ENCODE results near the gene CNTLN.
A peak's percentile ranks its signal among the peaks of the same experiment; 100 is the strongest.
"Not testable (repeated sequence)": the region's sequence is repeated elsewhere in the genome, so short reads cannot be mapped to it uniquely, and the experiment has no call there.

Gene CNTLN

GRCh38 chr9:17387565-17387964, 252.7 kb downstream of the CNTLN start:
- DNase-seq (ENCODE audit: low read depth) = no peak
- Histone ChIP-seq H3K4me3 (ENCODE audit: low read length) (no peak overlapping the region), H3K27me3 (replicated peaks; ENCODE audit: control insufficient read depth, insufficient read depth, low read length) (no peaks in the 10 kb centered on the region)

GRCh38 chr9:17389026-17389425, 254.2 kb downstream of the CNTLN start:
- H3K4me1 ChIP-seq (ENCODE audit: control insufficient read depth, insufficient read depth, low read length) = no peaks in the 10 kb centered on the region
- H3K36me3 ChIP-seq (ENCODE audit: control insufficient read depth, insufficient read depth, low read length, severe bottlenecking) = no peaks in the 10 kb centered on the region
- no peaks in the 10 kb centered on the region for H3K9me3 ChIP-seq (ENCODE audit: control insufficient read depth, low read length)
- no peak overlapping the region for H3K4me3 ChIP-seq (ENCODE audit: low read length)
- H3K9ac ChIP-seq (ENCODE audit: low read length) = no peak overlapping the region
- no peaks in the 10 kb centered on the region for H3K27me3 ChIP-seq (replicated peaks; ENCODE audit: control insufficient read depth, insufficient read depth, low read length)
- no peak for DNase-seq (ENCODE audit: low read depth)

More at GRCh38 chr9:17387565-17387964, 252.7 kb downstream of the CNTLN start:
- H3K9ac ChIP-seq (ENCODE audit: low read length) = no peak overlapping the region
- no peaks in the 10 kb centered on the region for H3K36me3 ChIP-seq (ENCODE audit: control insufficient read depth, insufficient read depth, low read length, severe bottlenecking)
- no peaks in the 10 kb centered on the region for H3K4me1 ChIP-seq (ENCODE audit: control insufficient read depth, insufficient read depth, low read length)
- H3K9me3 ChIP-seq (ENCODE audit: control insufficient read depth, low read length) = no peaks in the 10 kb centered on the region

- no peak overlapping the region for H3K4me3 ChIP-seq (ENCODE audit: low read length)
- H3K36me3 ChIP-seq (ENCODE audit: control insufficient read depth, insufficient read depth, low read length, severe bottlenecking) = no peaks in the 10 kb centered on the region
Measured at GRCh38 chr9:17394881-17395510, 260.2 kb downstream of the CNTLN start.

GRCh38 chr9:17397166-17397728, 262.4 kb downstream of the CNTLN start:
- not testable (repeated sequence) for H3K36me3 ChIP-seq (ENCODE audit: control insufficient read depth, insufficient read depth, low read length, severe bottlenecking); H3K9ac ChIP-seq (ENCODE audit: low read length); H3K4me1 ChIP-seq (ENCODE audit: control insufficient read depth, insufficient read depth, low read length); H3K4me3 ChIP-seq (ENCODE audit: low read length); H3K27me3 ChIP-seq (replicated peaks; ENCODE audit: control insufficient read depth, insufficient read depth, low read length); DNase-seq (ENCODE audit: low read depth); H3K9me3 ChIP-seq (ENCODE audit: control insufficient read depth, low read length)

More at GRCh38 chr9:17394881-17395510, 260.2 kb downstream of the CNTLN start:
- Histone ChIP-seq H3K9me3 (ENCODE audit: control insufficient read depth, low read length) (no peaks in the 10 kb centered on the region), H3K9ac (ENCODE audit: low read length) (no peak overlapping the region), H3K27me3 (replicated peaks; ENCODE audit: control insufficient read depth, insufficient read depth, low read length) (no peaks in the 10 kb centered on the region), H3K4me1 (ENCODE audit: control insufficient read depth, insufficient read depth, low read length) (no peaks in the 10 kb centered on the region)
- no peak for DNase-seq (ENCODE audit: low read depth)

GRCh38 chr9:17398350-17398749, 263.5 kb downstream of the CNTLN start:
- H3K4me3 ChIP-seq (ENCODE audit: low read length) = no peak overlapping the region
- no peaks in the 10 kb centered on the region for H3K9me3 ChIP-seq (ENCODE audit: control insufficient read depth, low read length)
- no peak for DNase-seq (ENCODE audit: low read depth)
- no peak overlapping the region for H3K9ac ChIP-seq (ENCODE audit: low read length)
- H3K27me3 ChIP-seq (replicated peaks; ENCODE audit: control insufficient read depth, insufficient read depth, low read length) = no peaks in the 10 kb centered on the region
- no peaks in the 10 kb centered on the region for H3K4me1 ChIP-seq (ENCODE audit: control insufficient read depth, insufficient read depth, low read length)
- H3K36me3 ChIP-seq (ENCODE audit: control insufficient read depth, insufficient read depth, low read length, severe bottlenecking) = no peaks in the 10 kb centered on the region

- Histone ChIP-seq H3K4me3 (ENCODE audit: low read length) (no peak overlapping the region), H3K27me3 (replicated peaks; ENCODE audit: control insufficient read depth, insufficient read depth, low read length) (no peaks in the 10 kb centered on the region), H3K36me3 (ENCODE audit: control insufficient read depth, insufficient read depth, low read length, severe bottlenecking) (no peaks in the 10 kb centered on the region), H3K4me1 (ENCODE audit: control insufficient read depth, insufficient read depth, low read length) (no peaks in the 10 kb centered on the region), H3K9ac (ENCODE audit: low read length) (no peak overlapping the region), H3K9me3 (ENCODE audit: control insufficient read depth, low read length) (no peaks in the 10 kb centered on the region)
- no peak for DNase-seq (ENCODE audit: low read depth)
Measured at GRCh38 chr9:17401858-17402257, 267.0 kb downstream of the CNTLN start.

- peak; percentile 22 for DNase-seq (ENCODE audit: low read depth)
- no peaks in the 10 kb centered on the region for H3K36me3 ChIP-seq (ENCODE audit: control insufficient read depth, insufficient read depth, low read length, severe bottlenecking)
Measured at GRCh38 chr9:17402309-17402708, 267.5 kb downstream of the CNTLN start.

GRCh38 chr9:17403539-17403938, 268.7 kb downstream of the CNTLN start:
- Histone ChIP-seq H3K36me3 (ENCODE audit: control insufficient read depth, insufficient read depth, low read length, severe bottlenecking) (no peaks in the 10 kb centered on the region), H3K4me3 (ENCODE audit: low read length) (no peak overlapping the region), H3K4me1 (ENCODE audit: control insufficient read depth, insufficient read depth, low read length) (no peaks in the 10 kb centered on the region), H3K9ac (ENCODE audit: low read length) (no peak overlapping the region), H3K9me3 (ENCODE audit: control insufficient read depth, low read length) (no peaks in the 10 kb centered on the region), H3K27me3 (replicated peaks; ENCODE audit: control insufficient read depth, insufficient read depth, low read length) (no peaks in the 10 kb centered on the region)
- DNase-seq (ENCODE audit: low read depth) = no peak

More at GRCh38 chr9:17402309-17402708, 267.5 kb downstream of the CNTLN start:
- no peaks in the 10 kb centered on the region for H3K4me1 ChIP-seq (ENCODE audit: control insufficient read depth, insufficient read depth, low read length)
- H3K9me3 ChIP-seq (ENCODE audit: control insufficient read depth, low read length) = no peaks in the 10 kb centered on the region
- no peak overlapping the region for H3K9ac ChIP-seq (ENCODE audit: low read length)
- no peak overlapping the region for H3K4me3 ChIP-seq (ENCODE audit: low read length)
- no peaks in the 10 kb centered on the region for H3K27me3 ChIP-seq (replicated peaks; ENCODE audit: control insufficient read depth, insufficient read depth, low read length)

GRCh38 chr9:17414986-17415385, 280.1 kb downstream of the CNTLN start:
- Histone ChIP-seq H3K9me3 (ENCODE audit: control insufficient read depth, low read length) (no peaks in the 10 kb centered on the region), H3K36me3 (ENCODE audit: control insufficient read depth, insufficient read depth, low read length, severe bottlenecking) (peaks cover 4% of the 10 kb centered on the region), H3K4me1 (ENCODE audit: control insufficient read depth, insufficient read depth, low read length) (no peaks in the 10 kb centered on the region), H3K9ac (ENCODE audit: low read length) (no peak overlapping the region), H3K27me3 (replicated peaks; ENCODE audit: control insufficient read depth, insufficient read depth, low read length) (no peaks in the 10 kb centered on the region), H3K4me3 (ENCODE audit: low read length) (no peak overlapping the region)
- no peak for DNase-seq (ENCODE audit: low read depth)

GRCh38 chr9:17422994-17423680, 288.3 kb downstream of the CNTLN start:
- Histone ChIP-seq H3K9ac (ENCODE audit: low read length) (no peak overlapping the region), H3K27me3 (replicated peaks; ENCODE audit: control insufficient read depth, insufficient read depth, low read length) (no peaks in the 10 kb centered on the region), H3K4me1 (ENCODE audit: control insufficient read depth, insufficient read depth, low read length) (no peaks in the 10 kb centered on the region), H3K36me3 (ENCODE audit: control insufficient read depth, insufficient read depth, low read length, severe bottlenecking) (no peaks in the 10 kb centered on the region), H3K4me3 (ENCODE audit: low read length) (no peak overlapping the region), H3K9me3 (ENCODE audit: control insufficient read depth, low read length) (no peaks in the 10 kb centered on the region)
- DNase-seq (ENCODE audit: low read depth) = no peak

- H3K36me3 ChIP-seq (ENCODE audit: control insufficient read depth, insufficient read depth, low read length, severe bottlenecking) = no peaks in the 10 kb centered on the region
- DNase-seq (ENCODE audit: low read depth) = no peak
- H3K4me3 ChIP-seq (ENCODE audit: low read length) = no peak overlapping the region
- no peaks in the 10 kb centered on the region for H3K4me1 ChIP-seq (ENCODE audit: control insufficient read depth, insufficient read depth, low read length)
- H3K9me3 ChIP-seq (ENCODE audit: control insufficient read depth, low read length) = no peaks in the 10 kb centered on the region
- H3K9ac ChIP-seq (ENCODE audit: low read length) = no peak overlapping the region
- no peaks in the 10 kb centered on the region for H3K27me3 ChIP-seq (replicated peaks; ENCODE audit: control insufficient read depth, insufficient read depth, low read length)
Measured at GRCh38 chr9:17423681-17424011, 288.8 kb downstream of the CNTLN start.

Data from adipocyte (in vitro differentiated cells).